ENCODE measurements around the gene CALHM3. TPM values are rescaled to one million over a fixed set of nuclear protein-coding genes. Genes with fewer than 3 reads are reported as not detected.
"Not testable (repeated sequence)": the region's sequence is repeated elsewhere in the genome, so short reads cannot be mapped to it uniquely, and the experiment has no call there.

The CALHM3 gene
- polyA plus RNA-seq, 1 donor from 2014 or later: not detected

GRCh38 chr10:103506061-103506460 lies 27.0 kb upstream of the CALHM3 start:
- Histone ChIP-seq H3K27me3 (ENCODE audit: insufficient read depth, low read depth, low read length) (no peaks in the 10 kb centered on the region), H3K9me3 (ENCODE audit: low read length) (no peaks in the 10 kb centered on the region), H3K36me3 (ENCODE audit: insufficient read depth, low read length) (no peaks in the 10 kb centered on the region), H2AFZ (ENCODE audit: low read depth, low read length) (no peak overlapping the region), H3K4me3 (ENCODE audit: low read length) (no peak overlapping the region), H3K9me2 (ENCODE audit: insufficient read depth, low read length) (no peaks in the 10 kb centered on the region), H3K27ac (ENCODE audit: low read length) (no peak overlapping the region), H3F3A (ENCODE audit: insufficient read depth, low read length, poor library complexity, severe bottlenecking) (no peaks in the 10 kb centered on the region), H3K4me2 (ENCODE audit: low read length) (no peak overlapping the region), H3K79me2 (replicated peaks; ENCODE audit: insufficient read depth, low read length) (peaks cover 4% of the 10 kb centered on the region), H4K20me1 (ENCODE audit: insufficient read depth) (no peaks in the 10 kb centered on the region), H3K9ac (ENCODE audit: low read length) (no peak overlapping the region)
- TF ChIP-seq POLR2AphosphoS5 (IDR thresholded peaks at IDR 0.05): no peak
- no peak for TF ChIP-seq MXI1 (conservative IDR thresholded peaks at IDR 0.05; ENCODE audit: poor library complexity, severe bottlenecking)
- no peak for TF ChIP-seq EZH2 (IDR thresholded peaks at IDR 0.05; ENCODE audit: borderline replicate concordance, insufficient read depth, low read length, poor library complexity, severe bottlenecking)
- no peak for TF ChIP-seq TAF1 (IDR thresholded peaks at IDR 0.05; ENCODE audit: low read depth)
- no peak for TF ChIP-seq CTCF (IDR thresholded peaks at IDR 0.05; ENCODE audit: poor library complexity, severe bottlenecking)
- TF ChIP-seq SMC3 (conservative IDR thresholded peaks at IDR 0.05; ENCODE audit: poor library complexity): no peak
- TF ChIP-seq, protein P1, sequence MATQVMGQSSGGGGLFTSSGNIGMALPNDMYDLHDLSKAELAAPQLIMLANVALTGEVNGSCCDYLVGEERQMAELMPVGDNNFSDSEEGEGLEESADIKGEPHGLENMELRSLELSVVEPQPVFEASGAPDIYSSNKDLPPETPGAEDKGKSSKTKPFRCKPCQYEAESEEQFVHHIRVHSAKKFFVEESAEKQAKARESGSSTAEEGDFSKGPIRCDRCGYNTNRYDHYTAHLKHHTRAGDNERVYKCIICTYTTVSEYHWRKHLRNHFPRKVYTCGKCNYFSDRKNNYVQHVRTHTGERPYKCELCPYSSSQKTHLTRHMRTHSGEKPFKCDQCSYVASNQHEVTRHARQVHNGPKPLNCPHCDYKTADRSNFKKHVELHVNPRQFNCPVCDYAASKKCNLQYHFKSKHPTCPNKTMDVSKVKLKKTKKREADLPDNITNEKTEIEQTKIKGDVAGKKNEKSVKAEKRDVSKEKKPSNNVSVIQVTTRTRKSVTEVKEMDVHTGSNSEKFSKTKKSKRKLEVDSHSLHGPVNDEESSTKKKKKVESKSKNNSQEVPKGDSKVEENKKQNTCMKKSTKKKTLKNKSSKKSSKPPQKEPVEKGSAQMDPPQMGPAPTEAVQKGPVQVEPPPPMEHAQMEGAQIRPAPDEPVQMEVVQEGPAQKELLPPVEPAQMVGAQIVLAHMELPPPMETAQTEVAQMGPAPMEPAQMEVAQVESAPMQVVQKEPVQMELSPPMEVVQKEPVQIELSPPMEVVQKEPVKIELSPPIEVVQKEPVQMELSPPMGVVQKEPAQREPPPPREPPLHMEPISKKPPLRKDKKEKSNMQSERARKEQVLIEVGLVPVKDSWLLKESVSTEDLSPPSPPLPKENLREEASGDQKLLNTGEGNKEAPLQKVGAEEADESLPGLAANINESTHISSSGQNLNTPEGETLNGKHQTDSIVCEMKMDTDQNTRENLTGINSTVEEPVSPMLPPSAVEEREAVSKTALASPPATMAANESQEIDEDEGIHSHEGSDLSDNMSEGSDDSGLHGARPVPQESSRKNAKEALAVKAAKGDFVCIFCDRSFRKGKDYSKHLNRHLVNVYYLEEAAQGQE (IDR thresholded peaks at IDR 0.05; ENCODE audit: borderline replicate concordance): no peak
- TF ChIP-seq RAD21 (conservative IDR thresholded peaks at IDR 0.05): no peak
- TF ChIP-seq EP300 (conservative IDR thresholded peaks at IDR 0.05; ENCODE audit: poor library complexity, severe bottlenecking): no peak

- no peak overlapping the region for H2AFZ ChIP-seq (ENCODE audit: low read depth, low read length)
- H4K20me1 ChIP-seq (ENCODE audit: insufficient read depth): no peaks in the 10 kb centered on the region
- no peaks in the 10 kb centered on the region for H3K27me3 ChIP-seq (ENCODE audit: insufficient read depth, low read depth, low read length)
- no peaks in the 10 kb centered on the region for H3K36me3 ChIP-seq (ENCODE audit: insufficient read depth, low read length)
- H3K79me2 ChIP-seq (replicated peaks; ENCODE audit: insufficient read depth, low read length): peaks cover 20% of the 10 kb centered on the region
- no peaks in the 10 kb centered on the region for H3K9me2 ChIP-seq (ENCODE audit: insufficient read depth, low read length)
- TF ChIP-seq EZH2 (IDR thresholded peaks at IDR 0.05; ENCODE audit: borderline replicate concordance, insufficient read depth, low read length, poor library complexity, severe bottlenecking): no peak
- no peak for TF ChIP-seq RAD21 (conservative IDR thresholded peaks at IDR 0.05)
- no peak for TF ChIP-seq POLR2AphosphoS5 (IDR thresholded peaks at IDR 0.05)
- TF ChIP-seq TAF1 (IDR thresholded peaks at IDR 0.05; ENCODE audit: low read depth): no peak
- no peak for TF ChIP-seq CTCF (IDR thresholded peaks at IDR 0.05; ENCODE audit: poor library complexity, severe bottlenecking)
- no peak for TF ChIP-seq SMC3 (conservative IDR thresholded peaks at IDR 0.05; ENCODE audit: poor library complexity)
- TF ChIP-seq MXI1 (conservative IDR thresholded peaks at IDR 0.05; ENCODE audit: poor library complexity, severe bottlenecking): no peak
- no peak for TF ChIP-seq EP300 (conservative IDR thresholded peaks at IDR 0.05; ENCODE audit: poor library complexity, severe bottlenecking)
- TF ChIP-seq, protein P1 (IDR thresholded peaks at IDR 0.05; ENCODE audit: borderline replicate concordance): no peak
- H3K4me2 ChIP-seq (ENCODE audit: low read length): no peak overlapping the region
- no peaks in the 10 kb centered on the region for H3K9me3 ChIP-seq (ENCODE audit: low read length)
- H3K4me3 ChIP-seq (ENCODE audit: low read length): no peak overlapping the region
- no peak overlapping the region for H3K9ac ChIP-seq (ENCODE audit: low read length)
- H3F3A ChIP-seq (ENCODE audit: insufficient read depth, low read length, poor library complexity, severe bottlenecking): no peaks in the 10 kb centered on the region
- H3K27ac ChIP-seq (ENCODE audit: low read length): no peak overlapping the region
These were observed 25.2 kb upstream of the CALHM3 start for GRCh38 chr10:103504181-103504783.

GRCh38 chr10:103503777-103504176 lies 24.7 kb upstream of the CALHM3 start:
- not testable (repeated sequence) for H3F3A ChIP-seq (ENCODE audit: insufficient read depth, low read length, poor library complexity, severe bottlenecking); H3K36me3 ChIP-seq (ENCODE audit: insufficient read depth, low read length); H4K20me1 ChIP-seq (ENCODE audit: insufficient read depth); H3K27me3 ChIP-seq (ENCODE audit: insufficient read depth, low read depth, low read length); H3K9me3 ChIP-seq (ENCODE audit: low read length); H2AFZ ChIP-seq (ENCODE audit: low read depth, low read length); H3K4me3 ChIP-seq (ENCODE audit: low read length); H3K4me2 ChIP-seq (ENCODE audit: low read length); H3K9ac ChIP-seq (ENCODE audit: low read length); H3K9me2 ChIP-seq (ENCODE audit: insufficient read depth, low read length)
- Histone ChIP-seq H3K27ac (ENCODE audit: low read length) (peak overlapping the region; percentile 81), H3K79me2 (replicated peaks; ENCODE audit: insufficient read depth, low read length) (peaks cover 20% of the 10 kb centered on the region)
